IMR-90 (cell line): ENCODE data around the gene SRSF2. TPM values are rescaled to one million over a fixed set of nuclear protein-coding genes. Genes with fewer than 3 reads are reported as not detected.

Experiments used
- ATAC-seq: fragments of 200-7000 bp; cut with Tn5 transposase; 2 replicates; pipeline ENCODE4 v1.9.1; 2020; ENCODE audit warnings: low read depth, mild to moderate bottlenecking, moderate library complexity
- BruUV-seq: library from RNA; stranded (reverse); fragments of 400-500 nt; replicated peaks from 2 replicates; lab custom pipeline; 2021; lab: Mats Ljungman, UMichigan
- CTCF ChIA-PET: fragments of 300-600 bp; formaldehyde crosslinking; extraction: SDS; loops from one replicate; lab custom pipeline; 2021; ENCODE audit warnings: antibody characterized with exemption; lab: Yijun Ruan, JAX
- POLR2A ChIA-PET: fragments of 300-600 bp; sonication (Branson Sonifier 250); formaldehyde crosslinking; loops from one replicate; lab custom pipeline; 2022; ENCODE audit warnings: antibody characterized with exemption; ENCODE audit not compliant: unreplicated experiment; lab: Charles Lee
- DNase-seq: peaks from one replicate; pipeline ENCODE4 v3.0.0; 2013
- H2AFZ ChIP-seq: replicated peaks from 2 replicates; pipeline ENCODE3; 2013; ENCODE audit warnings: low read length, mild to moderate bottlenecking; ENCODE audit not compliant: poor library complexity
- H2AK5ac ChIP-seq: 2 replicates; pipeline ENCODE4 v1.6.1; 2013; ENCODE audit warnings: low read depth, low read length, inconsistent platforms
- H2AK9ac ChIP-seq: replicated peaks from 2 replicates; pipeline ENCODE3; 2013; ENCODE audit warnings: mild to moderate bottlenecking, low read depth, low read length, moderate library complexity; ENCODE audit not compliant: poor library complexity
- H2BK120ac ChIP-seq: 2 replicates; pipeline ENCODE4 v1.6.1; 2013; ENCODE audit warnings: low read depth, low read length, inconsistent platforms
- H2BK15ac ChIP-seq: 3 replicates; pipeline ENCODE4 v1.6.1; 2013; ENCODE audit warnings: low read depth, low read length, inconsistent platforms
- H2BK20ac ChIP-seq: 2 replicates; pipeline ENCODE4 v1.6.1; 2013; ENCODE audit warnings: low read depth, mild to moderate bottlenecking, inconsistent platforms, low read length, moderate library complexity
- H2BK5ac ChIP-seq: 2 replicates; pipeline ENCODE4 v1.6.1; 2013; ENCODE audit warnings: mild to moderate bottlenecking, low read depth, low read length, inconsistent platforms; ENCODE audit not compliant: poor library complexity, severe bottlenecking
- H3K14ac ChIP-seq: replicated peaks from 2 replicates; pipeline ENCODE4 v1.6.1; 2013; ENCODE audit warnings: low read depth, low read length, inconsistent platforms
- H3K18ac ChIP-seq: 2 replicates; pipeline ENCODE4 v1.6.1; 2013; ENCODE audit warnings: low read depth, low read length, control low read depth
- H3K23ac ChIP-seq: 2 replicates; pipeline ENCODE4 v1.6.1; 2013; ENCODE audit warnings: low read depth, low read length, inconsistent platforms
- H3K27ac ChIP-seq: 2 replicates; pipeline ENCODE4 v1.5.1; 2013; ENCODE audit warnings: mild to moderate bottlenecking, control low read depth, low read length; ENCODE audit not compliant: insufficient read depth
- H3K27me3 ChIP-seq: 2 replicates; pipeline ENCODE4 v1.6.1; 2013; ENCODE audit warnings: low read length; ENCODE audit not compliant: control insufficient read depth, insufficient read depth
- H3K36me3 ChIP-seq: 2 replicates; pipeline ENCODE4 v1.6.1; 2013; ENCODE audit warnings: low read length, mixed read lengths; ENCODE audit not compliant: control insufficient read depth, insufficient read depth
- H3K4ac ChIP-seq: 2 replicates; pipeline ENCODE4 v1.6.1; 2013; ENCODE audit warnings: low read depth, low read length, inconsistent platforms
- H3K4me1 ChIP-seq: 2 replicates; pipeline ENCODE4 v1.6.1; 2013; ENCODE audit warnings: low read length, mixed read lengths; ENCODE audit not compliant: control insufficient read depth, insufficient read depth
- H3K4me2 ChIP-seq: 2 replicates; pipeline ENCODE4 v1.6.1; 2013; ENCODE audit warnings: low read depth, mild to moderate bottlenecking, control low read depth, low read length, moderate library complexity
- H3K4me3 ChIP-seq: 2 replicates; pipeline ENCODE4 v1.5.1; 2013; ENCODE audit warnings: low read depth, mild to moderate bottlenecking, control low read depth, low read length, moderate library complexity; ENCODE audit not compliant: insufficient read depth
- H3K56ac ChIP-seq: 2 replicates; pipeline ENCODE4 v1.6.1; 2013; ENCODE audit warnings: low read length, inconsistent platforms; ENCODE audit not compliant: insufficient read depth; ENCODE audit errors: extremely low read depth
- H3K79me1 ChIP-seq, 2 experiments: 2 replicates each; pipeline ENCODE4 v1.6.1; 2013; ENCODE audit warnings: low read length in 2 of 2, inconsistent platforms in 1 of 2, low read depth in 1 of 2
- H3K9ac ChIP-seq: 2 replicates; pipeline ENCODE4 v1.6.1; 2013; ENCODE audit warnings: low read depth, low read length, control low read depth
- H3K9me1 ChIP-seq: 2 replicates; pipeline ENCODE4 v1.6.1; 2013; ENCODE audit warnings: low read length, inconsistent platforms; ENCODE audit not compliant: insufficient read depth
- H3K9me3 ChIP-seq: 2 replicates; pipeline ENCODE4 v1.6.1; 2013; ENCODE audit warnings: low read length; ENCODE audit not compliant: control insufficient read depth, insufficient read depth
- H4K20me1 ChIP-seq: 2 replicates; pipeline ENCODE4 v1.6.1; 2013; ENCODE audit warnings: low read length, inconsistent platforms; ENCODE audit not compliant: insufficient read depth
- H4K5ac ChIP-seq: 2 replicates; pipeline ENCODE4 v1.6.1; 2013; ENCODE audit warnings: mild to moderate bottlenecking, low read depth, low read length, control low read depth
- H4K8ac ChIP-seq, 2 experiments: 2 replicates each; pipeline ENCODE4 v1.6.1; 2013; ENCODE audit warnings: low read depth in 2 of 2, low read length in 2 of 2, control low read depth in 1 of 2, inconsistent platforms in 1 of 2
- H4K91ac ChIP-seq: 2 replicates; pipeline ENCODE4 v1.6.1; 2013; ENCODE audit warnings: low read depth, low read length, inconsistent platforms; ENCODE audit not compliant: insufficient read depth
- CHD1 ChIP-seq: IDR thresholded peaks from 2 replicates; pipeline ENCODE4 v1.6.1; 2012; ENCODE audit warnings: low read depth, low read length, improper control_type of control experiment
- RAD21 ChIP-seq: IDR thresholded peaks from 2 replicates; pipeline ENCODE4 v1.6.1; 2012; ENCODE audit warnings: low read length, improper control_type of control experiment
- RFX5 ChIP-seq: IDR thresholded peaks from 2 replicates; pipeline ENCODE4 v1.8.0; 2012; ENCODE audit warnings: low read depth, mild to moderate bottlenecking, low read length, moderate library complexity
- WGBS, 2 experiments: methylation state at CpG; one replicate each; pipeline versions ENCODE4 v1.1.5 to v1.1.7; 2013; ENCODE audit warnings: missing lambda C conversion rate in 2 of 2; ENCODE audit not compliant: insufficient read length in 1 of 2; ENCODE audit errors: extremely low coverage in 2 of 2; 5-methylcytosine and 5-hydroxymethylcytosine counted together
- dilution Hi-C: fragments of 300-500 bp; cut with HindIII; formaldehyde crosslinking; loops from one replicate; pipeline ENCODE4 v1.14.3; 2018; ENCODE audit warnings: low sequenced_read_pairs; ENCODE audit not compliant: unreplicated experiment
- in situ Hi-C: fragments of 300-500 bp; cut with MboI; formaldehyde crosslinking; loops from 3 replicates; pipeline ENCODE4 v1.14.3; 2019; ENCODE audit warnings: low sequenced_read_pairs, inconsistent platforms, mixed read lengths
- intact Hi-C: fragments of 100-400 bp; cut with micrococcal nuclease; formaldehyde crosslinking; loops from 2 replicates; pipeline ENCODE4 v1.10.0; 2022
- polyA plus RNA-seq, 3 experiments: library from polyadenylated mRNA; depleted of rRNA; stranded (reverse); fragments of >200 nt; gene quantifications; 2 replicates each; pipeline ENCODE4 v1.2.3, GENCODE V29; 2012; ENCODE audit warnings: low replicate concordance in 1 of 3
- total RNA-seq: library from RNA; depleted of rRNA; stranded (reverse); fragments of >200 nt; gene quantifications from 2 replicates; pipeline ENCODE4 v1.2.3, GENCODE V29; 2012

Gene SRSF2
- total and polyA plus RNA-seq, 2 of the 4 experiments (the other 2 are of a cell fraction) = 98.0 to 296 TPM

DNA sequence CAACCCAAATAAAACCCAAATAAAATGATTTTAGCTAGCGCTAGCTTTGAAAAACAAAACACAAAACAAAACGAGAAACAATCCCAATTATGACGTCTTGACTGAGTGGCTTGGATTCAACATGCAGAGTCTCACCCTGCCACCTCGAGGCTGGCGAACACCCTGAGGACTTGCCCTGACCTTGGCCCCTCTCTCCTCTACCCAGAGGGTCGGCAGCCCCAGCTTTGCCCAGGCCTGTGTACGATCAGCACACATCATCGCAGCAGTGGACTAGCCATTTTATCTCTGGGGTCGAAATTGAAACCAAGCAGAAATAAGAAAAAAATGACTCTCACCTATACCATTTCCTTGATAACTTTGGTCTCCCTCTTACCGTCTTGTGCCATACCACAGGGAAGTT is 15.7 kb downstream of the SRSF2 start:
- intact Hi-C loops = no loop called here
- Histone ChIP-seq H2BK20ac (no peak overlapping the region), H2BK15ac (no peak overlapping the region), H3K14ac (no peak overlapping the region), H3K9me1 (no peaks in the 10 kb centered on the region; the same call in 1 of the 2 replicates), H2BK5ac (no peak overlapping the region), H4K91ac (no peak overlapping the region), H4K8ac (no peak overlapping the region), H3K36me3 (peaks cover 56% of the 10 kb centered on the region), H4K5ac (no peak overlapping the region), H3K18ac (no peak overlapping the region), H3K79me1 (peaks cover 37 to 70% of the 10 kb centered on the region in 2 experiments), H3K4me1 (peaks cover 5% of the 10 kb centered on the region), H3K4me2 (no peak overlapping the region), H3K4me3 (no peak overlapping the region), H2AFZ (no peak overlapping the region), H3K56ac (no peak overlapping the region), H3K27me3 (no peaks in the 10 kb centered on the region), H4K20me1 (peaks cover 42% of the 10 kb centered on the region), H2BK120ac (no peak overlapping the region), H3K9me3 (no peaks in the 10 kb centered on the region), H2AK5ac (no peak overlapping the region), H3K23ac (no peak overlapping the region; the same call in 1 of the 2 replicates), H3K9ac (no peak overlapping the region), H3K27ac (no peak overlapping the region), H3K4ac (no peak overlapping the region), H2AK9ac (no peak overlapping the region)
- DNase-seq (no peak), ATAC-seq (no peak)
- CTCF ChIA-PET = no interaction called here
- TF ChIP-seq CHD1 (no peak), RFX5 (no peak), RAD21 (no peak)
- no TSS peak for BruUV-seq
- dilution Hi-C loops = no loop called here
- 100% methylated on average over 2 of the region's 10 CpGs; no CpG with 5 or more reads in 1 of the 2 experiments for WGBS, 2 experiments
- in situ Hi-C loops = no loop called here
- POLR2A ChIA-PET = no interaction called here
